NCI-H1105 (cell line): Measurements from ENCODE around the gene EVI5L.

Experiments used
- DNase-seq: peaks from one replicate; lab custom pipeline; 2025; lab: John Stamatoyannopoulos, UW

EVI5L gene

GRCh38 chr19:7912697-7913564 is 82.9 kb downstream of the EVI5L start:
- no peak for DNase-seq

DNA sequence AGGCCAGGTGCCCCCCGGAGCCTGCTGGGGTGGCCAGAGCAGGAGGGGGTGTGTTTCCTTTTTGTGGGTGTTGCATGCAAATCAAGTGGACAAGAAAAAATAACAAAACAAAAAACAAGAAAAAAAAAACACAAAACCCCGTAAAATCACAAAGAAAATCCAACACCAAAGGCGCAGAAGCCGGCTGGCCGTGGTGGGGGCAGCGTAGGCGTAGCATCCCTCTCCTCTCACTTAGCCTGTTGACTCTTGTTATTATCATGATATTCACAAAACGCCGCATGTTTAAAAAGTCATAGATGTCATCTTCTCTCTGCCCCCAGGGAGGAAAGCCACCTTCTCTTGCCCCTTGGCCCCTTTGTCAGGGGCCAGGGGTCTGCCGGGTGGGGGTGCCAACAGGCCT is 83.6 kb downstream of the EVI5L start:
- DNase-seq: no peak

GRCh38 chr19:7914099-7914498 is 84.1 kb downstream of the EVI5L start:
- DNase-seq: no peak
